ENCODE results near the gene COBL. TPM values are rescaled to one million over a fixed set of nuclear protein-coding genes. Genes with fewer than 3 reads are reported as not detected.

The COBL gene
- total RNA-seq, 6 experiments from 2014 or later: not detected

- Mint-ChIP-seq H3K9me3 (peaks cover 2% of the 10 kb centered on the region; the same call in 1 of the 2 replicates), H3K4me3 (no peak overlapping the region), H3K27me3 (ENCODE audit: insufficient read depth) (no peaks in the 10 kb centered on the region; the same call in 1 of the 2 replicates), H3K36me3 (ENCODE audit: low read depth) (no peaks in the 10 kb centered on the region), H3K27ac (no peak overlapping the region), H3K4me1 (ENCODE audit: low read depth) (no peaks in the 10 kb centered on the region)
- no peak for DNase-seq
- TF ChIP-seq, protein P1, sequence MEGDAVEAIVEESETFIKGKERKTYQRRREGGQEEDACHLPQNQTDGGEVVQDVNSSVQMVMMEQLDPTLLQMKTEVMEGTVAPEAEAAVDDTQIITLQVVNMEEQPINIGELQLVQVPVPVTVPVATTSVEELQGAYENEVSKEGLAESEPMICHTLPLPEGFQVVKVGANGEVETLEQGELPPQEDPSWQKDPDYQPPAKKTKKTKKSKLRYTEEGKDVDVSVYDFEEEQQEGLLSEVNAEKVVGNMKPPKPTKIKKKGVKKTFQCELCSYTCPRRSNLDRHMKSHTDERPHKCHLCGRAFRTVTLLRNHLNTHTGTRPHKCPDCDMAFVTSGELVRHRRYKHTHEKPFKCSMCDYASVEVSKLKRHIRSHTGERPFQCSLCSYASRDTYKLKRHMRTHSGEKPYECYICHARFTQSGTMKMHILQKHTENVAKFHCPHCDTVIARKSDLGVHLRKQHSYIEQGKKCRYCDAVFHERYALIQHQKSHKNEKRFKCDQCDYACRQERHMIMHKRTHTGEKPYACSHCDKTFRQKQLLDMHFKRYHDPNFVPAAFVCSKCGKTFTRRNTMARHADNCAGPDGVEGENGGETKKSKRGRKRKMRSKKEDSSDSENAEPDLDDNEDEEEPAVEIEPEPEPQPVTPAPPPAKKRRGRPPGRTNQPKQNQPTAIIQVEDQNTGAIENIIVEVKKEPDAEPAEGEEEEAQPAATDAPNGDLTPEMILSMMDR (IDR thresholded peaks at IDR 0.05): no peak
Measured at GRCh38 chr7:51249991-51250390, 66.6 kb downstream of the COBL start.

DNA sequence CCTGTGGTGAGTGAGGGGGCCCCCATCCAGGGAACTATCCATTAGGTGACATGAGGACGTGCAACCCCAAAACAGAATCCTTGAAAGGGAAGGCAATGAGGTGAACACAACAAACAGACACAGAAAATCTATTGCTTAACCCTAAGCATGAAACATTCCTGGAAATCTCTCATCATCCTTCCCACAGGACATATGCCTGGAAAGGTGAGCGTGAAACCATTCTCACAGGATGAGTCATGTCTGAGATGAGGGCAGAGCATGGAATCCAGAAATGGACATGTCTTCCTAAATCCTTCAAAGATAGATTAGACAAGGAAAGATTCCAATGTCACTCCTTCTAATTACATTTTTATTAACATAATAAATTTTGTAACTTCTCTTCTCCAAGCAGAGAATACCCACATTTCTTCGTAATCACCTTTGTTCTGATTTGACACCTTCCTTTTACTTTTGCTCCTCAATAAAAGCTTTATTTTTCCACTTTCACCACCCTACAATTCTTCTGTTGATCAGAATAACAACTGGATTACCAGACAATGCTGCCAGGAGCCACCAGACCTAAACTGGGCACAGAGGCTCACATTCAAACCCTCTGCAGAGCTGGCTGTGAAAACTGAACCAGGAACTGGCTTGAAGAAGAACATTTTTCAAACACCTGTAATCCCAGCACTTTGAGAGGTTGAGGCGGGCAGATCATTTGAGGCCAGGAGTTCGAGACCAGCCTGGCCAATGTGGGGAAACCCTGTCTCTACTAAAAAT lies 67.2 kb downstream of the COBL start:
- peaks cover 5% of the 10 kb centered on the region; the same call in 1 of the 2 replicates for H3K9me3 Mint-ChIP-seq
- H3K4me3 Mint-ChIP-seq: no peak overlapping the region
- no peaks in the 10 kb centered on the region for H3K4me1 Mint-ChIP-seq (ENCODE audit: low read depth)
- DNase-seq: no peak
- H3K36me3 Mint-ChIP-seq (ENCODE audit: low read depth): no peaks in the 10 kb centered on the region
- no peak overlapping the region for H3K27ac Mint-ChIP-seq
- TF ChIP-seq, protein P1 (IDR thresholded peaks at IDR 0.05): no peak
- no peaks in the 10 kb centered on the region; the same call in 1 of the 2 replicates for H3K27me3 Mint-ChIP-seq (ENCODE audit: insufficient read depth)

- TF ChIP-seq, protein P1 (IDR thresholded peaks at IDR 0.05): no peak
- H3K36me3 Mint-ChIP-seq (ENCODE audit: low read depth): no peaks in the 10 kb centered on the region
- H3K27ac Mint-ChIP-seq: no peak overlapping the region
- DNase-seq: no peak
- no peaks in the 10 kb centered on the region for H3K4me1 Mint-ChIP-seq (ENCODE audit: low read depth)
- H3K27me3 Mint-ChIP-seq (ENCODE audit: insufficient read depth): no peaks in the 10 kb centered on the region; the same call in 1 of the 2 replicates
- H3K4me3 Mint-ChIP-seq: no peak overlapping the region
- peaks cover 11% of the 10 kb centered on the region; the same call in 1 of the 2 replicates for H3K9me3 Mint-ChIP-seq
Measured at GRCh38 chr7:51246258-51247245, 70.1 kb downstream of the COBL start.

GRCh38 chr7:51244885-51245284 lies 71.7 kb downstream of the COBL start:
- Mint-ChIP-seq H3K9me3 (peaks cover 11% of the 10 kb centered on the region; the same call in 1 of the 2 replicates), H3K36me3 (ENCODE audit: low read depth) (no peaks in the 10 kb centered on the region), H3K27me3 (ENCODE audit: insufficient read depth) (no peaks in the 10 kb centered on the region; the same call in 1 of the 2 replicates), H3K4me1 (ENCODE audit: low read depth) (no peaks in the 10 kb centered on the region), H3K4me3 (no peak overlapping the region), H3K27ac (no peak overlapping the region)
- TF ChIP-seq, protein P1 (IDR thresholded peaks at IDR 0.05): no peak
- no peak for DNase-seq

DNA sequence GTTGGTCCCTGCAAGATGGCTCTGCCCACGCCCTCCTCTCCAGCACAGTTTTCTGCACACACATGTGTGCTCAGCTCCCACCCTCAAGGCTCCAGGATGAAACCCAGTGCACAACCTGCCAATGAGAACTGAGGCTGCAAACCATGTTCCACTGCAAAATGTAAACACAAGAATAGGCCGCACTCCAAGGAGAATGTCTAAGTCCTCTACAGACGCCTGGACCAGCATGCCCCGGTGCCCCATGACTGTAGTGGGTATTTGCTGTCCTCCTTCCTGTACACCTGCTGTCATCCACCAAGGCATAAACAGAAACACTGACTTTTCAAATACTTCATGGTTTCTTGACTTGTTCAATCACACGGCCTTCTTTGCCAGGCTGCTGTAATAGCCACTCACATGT lies 72.6 kb downstream of the COBL start:
- no peaks in the 10 kb centered on the region for H3K4me1 Mint-ChIP-seq (ENCODE audit: low read depth)
- no peaks in the 10 kb centered on the region for H3K36me3 Mint-ChIP-seq (ENCODE audit: low read depth)
- H3K27me3 Mint-ChIP-seq (ENCODE audit: insufficient read depth): no peaks in the 10 kb centered on the region; the same call in 1 of the 2 replicates
- TF ChIP-seq, protein P1 (IDR thresholded peaks at IDR 0.05): no peak
- no peak for DNase-seq
- H3K4me3 Mint-ChIP-seq: no peak overlapping the region
- no peak overlapping the region for H3K27ac Mint-ChIP-seq
- H3K9me3 Mint-ChIP-seq: peaks cover 11% of the 10 kb centered on the region; the same call in 1 of the 2 replicates

All from HFFc6 (cell line).